GM18909 (cell line): ENCODE results near the gene ROS1.
"Not testable (repeated sequence)": the region's sequence is repeated elsewhere in the genome, so short reads cannot be mapped to it uniquely, and the experiment has no call there.

ENCODE experiments used
- ATAC-seq: cut with Tn5 transposase; IDR thresholded peaks from one replicate; pipeline ENCODE4 v1.9.1; 2021; ENCODE audit warnings: mild to moderate bottlenecking; ENCODE audit not compliant: unreplicated experiment, poor library complexity

Gene ROS1

DNA sequence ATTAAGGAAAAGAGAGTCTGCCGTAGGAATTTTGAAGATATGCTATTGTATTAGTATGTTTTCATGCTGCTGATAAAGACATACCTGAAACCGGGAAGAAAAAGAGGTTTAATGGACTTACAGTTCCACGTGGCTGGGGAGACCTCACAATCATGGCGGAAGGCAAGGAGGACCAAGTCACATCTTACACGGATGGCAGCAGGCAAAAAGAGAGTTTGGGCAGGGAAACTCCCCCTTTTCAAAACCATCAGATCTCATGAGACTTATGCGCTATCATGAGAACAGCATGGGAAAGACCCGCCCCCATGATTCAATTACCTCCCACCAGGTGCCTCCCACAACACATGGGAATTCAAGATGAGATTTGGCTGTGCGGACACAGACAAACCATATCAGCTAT is 16.6 kb upstream of the ROS1 start:
- not testable (repeated sequence) for ATAC-seq

GRCh38 chr6:117441824-117442264 is 16.1 kb upstream of the ROS1 start:
- no peak for ATAC-seq

DNA sequence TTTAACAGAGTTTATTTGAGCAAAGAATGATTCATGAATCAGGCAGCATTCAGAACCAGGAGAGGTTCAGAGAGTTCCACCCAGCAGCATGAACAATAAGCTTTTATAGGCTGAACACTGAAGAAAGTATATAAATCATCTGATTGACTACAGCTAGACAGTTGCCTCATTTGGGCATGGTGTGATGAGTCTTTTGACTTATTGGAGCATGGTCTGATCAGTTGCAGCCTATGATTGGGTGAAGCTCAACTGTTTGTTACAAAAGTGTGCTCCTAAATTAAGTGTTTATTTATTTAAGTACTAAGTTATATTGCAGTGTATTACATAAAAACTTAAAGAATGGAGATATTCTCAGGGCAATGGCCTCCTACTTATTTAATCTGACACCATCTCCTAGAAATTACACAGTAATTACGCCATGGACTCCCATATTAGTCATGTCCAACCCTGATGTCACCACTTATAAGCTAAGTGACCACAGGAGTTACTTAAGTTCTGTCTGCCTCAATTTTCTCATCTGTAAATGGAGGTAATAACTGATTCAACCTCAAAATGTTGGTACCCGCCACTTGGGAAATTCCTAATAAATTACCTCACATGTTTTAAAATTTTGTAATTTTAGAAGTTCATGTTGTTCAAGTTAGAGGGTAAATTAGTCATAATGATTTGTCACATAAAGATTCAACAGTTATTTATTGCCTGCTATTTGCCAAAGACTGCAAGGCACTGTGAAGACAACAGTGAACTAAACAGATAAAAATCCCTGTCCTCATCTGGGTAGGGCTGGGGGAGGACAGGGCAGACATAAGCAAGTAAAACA is 15.2 kb upstream of the ROS1 start:
- ATAC-seq: no peak

GRCh38 chr6:117432273-117432672 is 6.5 kb upstream of the ROS1 start:
- no peak for ATAC-seq

DNA sequence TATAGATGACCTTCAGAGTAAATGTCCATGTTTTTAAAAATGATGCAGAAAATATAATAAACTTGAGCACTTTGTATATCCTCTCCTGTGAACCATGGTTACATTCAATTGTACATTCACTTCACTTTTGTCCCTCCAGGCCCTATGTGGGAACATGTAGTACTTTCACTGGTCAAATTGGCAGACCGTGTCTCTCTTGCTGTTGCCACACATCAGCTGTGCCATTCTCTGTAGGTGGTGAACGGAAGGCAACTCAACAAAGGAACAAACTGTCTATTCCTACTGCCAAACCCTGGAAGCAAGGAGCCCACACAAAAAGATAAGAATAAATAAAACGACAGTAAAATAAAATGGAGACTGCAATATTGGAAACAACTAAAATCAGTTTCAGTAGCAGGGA is 2.0 kb downstream of the ROS1 start:
- no peak for ATAC-seq

DNA sequence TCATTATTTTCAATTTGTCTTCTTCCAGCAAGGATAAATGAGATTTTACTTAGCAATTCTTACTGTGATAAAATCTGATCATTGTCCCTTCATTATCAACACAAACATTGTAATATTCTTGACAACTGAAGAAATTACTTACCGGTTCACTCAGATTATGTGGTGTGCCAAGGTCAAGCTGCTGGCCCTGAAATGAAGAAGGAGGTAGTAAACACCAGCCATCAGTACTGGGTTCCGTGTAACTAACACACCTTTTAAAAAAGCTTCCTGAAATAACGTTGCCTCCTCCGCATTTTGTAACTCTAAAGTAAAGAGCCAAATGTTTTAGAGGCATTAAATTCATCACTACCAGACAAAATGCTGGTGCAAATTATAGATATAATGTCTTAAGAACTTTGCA is 7.4 kb downstream of the ROS1 start:
- ATAC-seq: no peak

- ATAC-seq: no peak
These were observed 7.9 kb downstream of the ROS1 start for GRCh38 chr6:117417851-117418250.

- no peak for ATAC-seq
These were observed 11.0 kb downstream of the ROS1 start for GRCh38 chr6:117414770-117415169.

DNA sequence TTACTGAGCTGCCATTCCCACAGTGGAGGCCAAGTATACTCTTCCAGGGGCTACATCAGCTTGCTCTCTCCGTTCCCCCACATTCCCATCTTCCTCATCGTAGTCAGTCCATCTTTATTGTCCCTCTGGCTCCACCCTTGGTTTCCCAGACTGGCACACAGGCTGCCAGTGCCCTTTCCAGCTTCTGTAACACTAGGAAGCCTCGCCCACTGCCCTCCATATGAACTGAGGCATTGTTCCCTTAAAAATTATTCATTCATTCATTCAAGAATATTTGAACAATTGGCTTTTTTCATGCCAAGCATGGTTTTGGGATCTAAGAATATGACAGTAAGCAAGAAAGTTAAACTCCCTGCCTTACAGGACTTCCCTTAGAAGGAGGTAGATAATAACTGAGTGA is 14.3 kb downstream of the ROS1 start:
- ATAC-seq: no peak

DNA sequence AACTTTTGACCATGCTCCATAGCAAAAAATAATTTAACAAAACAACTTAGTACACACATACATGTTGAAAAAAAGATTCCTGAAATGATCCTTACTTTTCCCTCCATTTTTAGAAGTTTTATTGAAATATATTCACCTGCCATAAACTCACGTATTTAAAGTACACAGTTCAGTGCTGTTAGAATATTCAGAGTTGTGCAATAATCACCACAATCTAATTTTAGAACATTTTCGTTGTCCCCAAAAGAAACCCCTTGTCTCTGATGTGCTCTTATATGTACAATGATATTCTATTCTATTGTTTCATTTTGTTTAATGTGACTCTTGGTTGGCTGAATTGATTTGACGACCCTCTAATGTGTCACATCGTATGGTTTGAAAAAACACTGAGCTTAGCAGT is 15.9 kb downstream of the ROS1 start:
- no peak for ATAC-seq

- no peak for ATAC-seq
These were observed 16.3 kb downstream of the ROS1 start for GRCh38 chr6:117409420-117409819.

- no peak for ATAC-seq
These were observed 21.2 kb downstream of the ROS1 start for GRCh38 chr6:117404548-117404947.

DNA sequence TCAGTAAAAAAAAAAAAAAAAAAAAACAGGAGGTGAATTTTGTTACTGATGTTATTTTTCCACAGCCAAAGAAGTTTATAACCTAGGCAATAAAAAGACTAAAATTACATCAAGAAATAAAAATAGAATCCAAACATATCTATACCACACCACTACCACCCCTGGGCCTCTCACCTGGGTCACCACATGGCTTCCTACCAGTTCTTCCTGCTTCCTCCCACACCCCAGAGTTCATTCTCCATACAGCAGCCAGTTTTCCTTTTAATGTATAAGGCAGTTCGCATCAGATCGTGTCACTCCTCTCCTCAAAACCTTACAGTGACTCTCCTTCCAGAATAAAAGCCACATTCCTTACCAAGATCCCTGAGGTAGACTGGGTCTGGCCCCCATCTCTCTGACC is 23.9 kb downstream of the ROS1 start:
- no peak for ATAC-seq

- ATAC-seq: no peak
These were observed 25.8 kb downstream of the ROS1 start for GRCh38 chr6:117399924-117400323.

- ATAC-seq: no peak
These were observed 26.6 kb downstream of the ROS1 start for GRCh38 chr6:117399126-117399525.

DNA sequence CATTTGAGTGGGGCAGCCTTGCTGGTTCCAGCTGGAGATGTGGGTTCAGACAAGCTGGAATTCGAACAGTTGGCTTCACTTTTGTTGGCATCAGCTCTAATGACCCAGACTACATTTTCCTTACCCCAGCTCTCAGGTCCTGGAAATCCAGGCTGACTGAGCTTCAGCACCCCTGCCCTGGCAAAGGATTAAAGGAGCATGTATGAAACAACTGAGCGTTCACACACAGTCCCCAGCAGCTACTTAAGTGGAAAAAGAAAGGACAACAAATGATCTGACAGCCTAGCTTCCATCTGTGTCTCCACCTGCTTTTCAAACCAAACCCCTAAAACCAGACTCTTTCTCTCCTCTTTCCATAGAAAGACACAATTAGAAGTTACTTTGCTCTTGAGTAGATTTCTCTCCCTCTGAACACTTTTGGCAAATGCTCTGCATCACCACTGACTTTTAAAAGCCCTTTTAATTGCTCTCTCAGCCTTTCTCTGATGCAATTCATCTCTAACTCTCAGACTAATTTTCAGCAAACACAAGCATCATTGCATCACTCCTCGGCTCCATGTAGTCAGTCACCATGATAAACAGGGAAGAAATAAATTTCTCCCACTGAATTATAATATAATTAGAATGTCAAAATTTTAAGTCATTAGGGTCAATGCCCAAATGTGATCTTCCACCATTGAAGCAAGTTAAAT is 28.1 kb downstream of the ROS1 start:
- ATAC-seq: no peak

- no peak for ATAC-seq
These were observed 29.5 kb downstream of the ROS1 start for GRCh38 chr6:117396228-117396627.

DNA sequence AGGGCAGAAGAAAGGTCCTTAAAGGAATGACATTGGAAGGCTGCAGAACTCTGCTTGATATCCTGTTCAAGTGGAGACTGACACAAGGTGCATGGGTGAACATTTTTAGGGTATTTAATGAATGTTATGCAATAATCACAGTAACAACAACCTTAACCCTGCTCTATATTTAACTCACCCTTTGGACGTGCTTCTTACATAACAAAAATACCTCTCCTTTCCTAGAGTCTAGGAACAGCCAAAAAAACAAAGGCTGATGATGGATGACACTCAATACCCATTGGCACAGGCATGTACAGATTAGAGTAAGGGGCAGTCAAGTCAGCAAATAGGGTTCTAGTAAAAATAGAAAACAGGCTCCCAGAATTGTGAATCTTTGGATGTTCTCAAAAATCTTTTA is 30.6 kb downstream of the ROS1 start:
- no peak for ATAC-seq

- no peak for ATAC-seq
These were observed 32.7 kb downstream of the ROS1 start for GRCh38 chr6:117393045-117393444.

- ATAC-seq: no peak
These were observed 33.7 kb downstream of the ROS1 start for GRCh38 chr6:117391874-117392583.
